Stimulated activated CD8-positive, alpha-beta memory T cell treated with anti-CD3 and anti-CD28 coated beads, Interleukin-7, amount 100 ng/mL, for 1 hour (primary cell): Measurements from ENCODE around the gene LASP1.
"Not testable (repeated sequence)": the region's sequence is repeated elsewhere in the genome, so short reads cannot be mapped to it uniquely, and the experiment has no call there.

Experiments
- DNase-seq, 2 donors: peaks; one replicate each; pipeline ENCODE4 v3.0.0-alpha.2; 2020; ENCODE audit warnings: low read depth in 2 of 2

LASP1 gene

GRCh38 chr17:38906460-38907228, 36.8 kb downstream of the LASP1 start:
- DNase-seq, result no peak

GRCh38 chr17:38907930-38908675, 38.2 kb downstream of the LASP1 start:
- DNase-seq, result no peak

- DNase-seq, result no peak
Measured at GRCh38 chr17:38908676-38909181, 38.9 kb downstream of the LASP1 start.

- no peak for DNase-seq
Measured at GRCh38 chr17:38910325-38910724, 40.5 kb downstream of the LASP1 start.

- no peak for DNase-seq
Measured at GRCh38 chr17:38911081-38911730, 41.3 kb downstream of the LASP1 start.

GRCh38 chr17:38911731-38912081, 41.8 kb downstream of the LASP1 start:
- not testable (repeated sequence) for DNase-seq

- DNase-seq, result no peak
Measured at GRCh38 chr17:38912221-38912813, 42.5 kb downstream of the LASP1 start.

- DNase-seq, result no peak
Measured at GRCh38 chr17:38914741-38915638, 45.1 kb downstream of the LASP1 start.

GRCh38 chr17:38915639-38915995, 45.8 kb downstream of the LASP1 start:
- no peak for DNase-seq

- DNase-seq, result no peak
Measured at GRCh38 chr17:38916771-38917170, 46.9 kb downstream of the LASP1 start.

- DNase-seq, result no peak
Measured at GRCh38 chr17:38917259-38917658, 47.4 kb downstream of the LASP1 start.

GRCh38 chr17:38918129-38918913, 48.5 kb downstream of the LASP1 start:
- DNase-seq, result no peak

GRCh38 chr17:38918916-38919315, 49.1 kb downstream of the LASP1 start:
- no peak for DNase-seq

GRCh38 chr17:38919316-38920078, 49.6 kb downstream of the LASP1 start:
- DNase-seq, result no peak

GRCh38 chr17:38920374-38921291, 50.8 kb downstream of the LASP1 start:
- no peak for DNase-seq

- DNase-seq, result no peak
Measured at GRCh38 chr17:38921756-38922411, 52.0 kb downstream of the LASP1 start.

GRCh38 chr17:38922538-38923297, 52.9 kb downstream of the LASP1 start:
- no peak for DNase-seq
